ENCODE results near the gene ANKS1A.
"Not testable (repeated sequence)": the region's sequence is repeated elsewhere in the genome, so short reads cannot be mapped to it uniquely, and the experiment has no call there.

The ANKS1A gene

GRCh38 chr6:34961082-34961481 is 72.0 kb downstream of the ANKS1A start:
- no peak for DNase-seq

GRCh38 chr6:34961574-34961973 is 72.5 kb downstream of the ANKS1A start:
- DNase-seq, result no peak

- no peak for DNase-seq
These were observed 75.5 kb downstream of the ANKS1A start for GRCh38 chr6:34964564-34964963.

- no peak for DNase-seq
These were observed 78.4 kb downstream of the ANKS1A start for GRCh38 chr6:34967461-34967860.

GRCh38 chr6:34969662-34970265 is 80.7 kb downstream of the ANKS1A start:
- peak; percentile 20 for DNase-seq

GRCh38 chr6:34970488-34970887 is 81.4 kb downstream of the ANKS1A start:
- DNase-seq, result no peak

GRCh38 chr6:34970957-34971356 is 81.9 kb downstream of the ANKS1A start:
- DNase-seq, result no peak

- no peak for DNase-seq
These were observed 84.6 kb downstream of the ANKS1A start for GRCh38 chr6:34973547-34974248.

- no peak for DNase-seq
These were observed 85.2 kb downstream of the ANKS1A start for GRCh38 chr6:34974249-34974642.

GRCh38 chr6:34976239-34976638 is 87.2 kb downstream of the ANKS1A start:
- DNase-seq, result no peak

GRCh38 chr6:34979218-34979617 is 90.2 kb downstream of the ANKS1A start:
- no peak for DNase-seq

GRCh38 chr6:34979994-34980393 is 90.9 kb downstream of the ANKS1A start:
- DNase-seq, result no peak

GRCh38 chr6:34981366-34981765 is 92.3 kb downstream of the ANKS1A start:
- no peak for DNase-seq

- DNase-seq, result no peak
These were observed 92.9 kb downstream of the ANKS1A start for GRCh38 chr6:34981951-34982350.

- DNase-seq, result peak; percentile 14
These were observed 93.4 kb downstream of the ANKS1A start for GRCh38 chr6:34982424-34982852.

- DNase-seq, result no peak
These were observed 95.4 kb downstream of the ANKS1A start for GRCh38 chr6:34984416-34984815.

- DNase-seq, result no peak
These were observed 96.2 kb downstream of the ANKS1A start for GRCh38 chr6:34985236-34985635.

- peak; percentile 65 for DNase-seq
These were observed 97.8 kb downstream of the ANKS1A start for GRCh38 chr6:34986845-34987246.

- no peak for DNase-seq
These were observed 98.5 kb downstream of the ANKS1A start for GRCh38 chr6:34987506-34987905.

- DNase-seq, result no peak
These were observed 102.0 kb downstream of the ANKS1A start for GRCh38 chr6:34990971-34991560.

GRCh38 chr6:34992376-34992775 is 103.3 kb downstream of the ANKS1A start:
- no peak for DNase-seq

- DNase-seq, result no peak
These were observed 104.2 kb downstream of the ANKS1A start for GRCh38 chr6:34993213-34993612.

- no peak for DNase-seq
These were observed 105.6 kb downstream of the ANKS1A start for GRCh38 chr6:34994693-34995092.

- not testable (repeated sequence) for DNase-seq
These were observed 109.4 kb downstream of the ANKS1A start for GRCh38 chr6:34998417-34998816.

Data from activated CD4-positive, alpha-beta T cell treated with anti-CD3 and anti-CD28 coated beads, Interleukin-2, amount 50 U/mL, for 16 hours (primary cell).